Endothelial cell of umbilical vein (primary cell): ENCODE data around the gene CDK4. TPM values are rescaled to one million over a fixed set of nuclear protein-coding genes. Genes with fewer than 3 reads are reported as not detected.

ENCODE experiments used
- BruUV-seq: library from RNA; stranded (reverse); fragments of 400-500 nt; replicated peaks from 2 replicates; lab custom pipeline; 2021; lab: Mats Ljungman, UMichigan
- CTCF ChIA-PET: fragments of 300-600, 350-600 bp; sonication (Branson Sonifier 250); formaldehyde crosslinking; loops from one replicate; lab custom pipeline; 2021; ENCODE audit warnings: antibody characterized with exemption, inconsistent platforms; lab: Charles Lee
- POLR2A ChIA-PET: fragments of 300-600, 350-600 bp; sonication (Branson Sonifier 250); formaldehyde crosslinking; loops from one replicate; lab custom pipeline; 2021; ENCODE audit warnings: antibody characterized with exemption, inconsistent platforms; lab: Charles Lee
- DNase-seq: peaks from one replicate; pipeline ENCODE4 v3.0.0-alpha.2; 2011; ENCODE audit warnings: low read depth, low spot score
- FAIRE-seq: peaks from 2 replicates; lab custom pipeline; 2011; peaks lifted over from hg19 to GRCh38; lab: Jason Lieb, UNC
- H2AFZ ChIP-seq: 2 replicates; pipeline ENCODE4 v1.6.0; 2012; ENCODE audit warnings: low read depth, low read length, control low read depth, inconsistent platforms
- H3K27ac ChIP-seq: 2 replicates; pipeline ENCODE4 v1.5.1; 2011; ENCODE audit warnings: low read depth, mild to moderate bottlenecking, control low read depth, low read length, moderate library complexity; ENCODE audit not compliant: insufficient read depth
- H3K27me3 ChIP-seq, 2 experiments: 2 replicates each; pipeline versions ENCODE4 v1.6.0 to v1.6.1; 2011; ENCODE audit warnings: low read length in 2 of 2, mixed read lengths in 1 of 2; ENCODE audit not compliant: control insufficient read depth in 2 of 2, insufficient read depth in 2 of 2
- H3K36me3 ChIP-seq, 2 experiments: 2 replicates in 1 of 2; 3 replicates in 1 of 2; pipeline ENCODE4 v1.5.1; 2011; ENCODE audit warnings: low read length in 2 of 2, mild to moderate bottlenecking in 1 of 2, moderate library complexity in 1 of 2; ENCODE audit not compliant: control insufficient read depth in 2 of 2, insufficient read depth in 2 of 2; ENCODE audit errors: extremely low read depth in 1 of 2
- H3K4me1 ChIP-seq: 3 replicates; pipeline ENCODE4 v1.5.1; 2011; ENCODE audit warnings: mild to moderate bottlenecking, low read length; ENCODE audit not compliant: control insufficient read depth, insufficient read depth; ENCODE audit errors: extremely low read depth
- H3K4me2 ChIP-seq: 2 replicates; pipeline ENCODE4 v1.6.1; 2011; ENCODE audit warnings: low read length, control low read depth, mixed read lengths; ENCODE audit not compliant: insufficient read depth
- H3K4me3 ChIP-seq, 3 experiments: fragments of 200-600 bp in 1 of 3; sonication (generic), shearing (Covaris generic) in 1 of 3; replicated peaks in 1 of 3; 2 replicates each; pipeline ENCODE4 v1.5.1; 2011 to 2016; ENCODE audit warnings: control low read depth in 3 of 3, low read length in 3 of 3, mild to moderate bottlenecking in 2 of 3, inconsistent platforms in 1 of 3, low read depth in 1 of 3, moderate library complexity in 1 of 3; ENCODE audit not compliant: insufficient read depth in 1 of 3
- H3K79me2 ChIP-seq: 2 replicates; pipeline ENCODE4 v1.6.0; 2012; ENCODE audit warnings: low read length, inconsistent platforms; ENCODE audit not compliant: control insufficient read depth, insufficient read depth
- H3K9ac ChIP-seq: replicated peaks from 2 replicates; pipeline ENCODE3; 2011; ENCODE audit warnings: low read length, control low read depth; ENCODE audit not compliant: insufficient read depth; ENCODE audit errors: extremely low read depth
- H3K9me1 ChIP-seq: replicated peaks from 3 replicates; pipeline ENCODE4 v1.6.0; 2011; ENCODE audit warnings: mild to moderate bottlenecking, low read length; ENCODE audit not compliant: control insufficient read depth, insufficient read depth; ENCODE audit errors: extremely low read depth
- H3K9me3 ChIP-seq: replicated peaks from 2 replicates; pipeline ENCODE4 v1.5.1; 2012; ENCODE audit warnings: low read length, inconsistent platforms; ENCODE audit not compliant: control insufficient read depth, insufficient read depth
- H4K20me1 ChIP-seq: replicated peaks from 2 replicates; pipeline ENCODE3; 2011; ENCODE audit warnings: mild to moderate bottlenecking, low read length; ENCODE audit not compliant: control insufficient read depth, insufficient read depth; ENCODE audit errors: extremely low read depth
- CTCF ChIP-seq, 2 donors: IDR thresholded peaks; 1 replicate in 1 of 2; 2 replicates in 1 of 2; pipeline ENCODE4 v1.5.1; 2011; ENCODE audit warnings: low read length in 2 of 2, mild to moderate bottlenecking in 2 of 2, moderate library complexity in 2 of 2, control low read depth in 1 of 2, inconsistent platforms in 1 of 2, low read depth in 1 of 2; ENCODE audit not compliant: insufficient read depth in 1 of 2; ENCODE audit errors: extremely low read depth in 1 of 2
- EZH2 ChIP-seq: IDR thresholded peaks from 2 replicates; pipeline ENCODE4 v1.6.1; 2012; ENCODE audit warnings: borderline replicate concordance, low read depth, mild to moderate bottlenecking, moderate library complexity, low read length, inconsistent platforms; ENCODE audit not compliant: severe bottlenecking
- FOS ChIP-seq: IDR thresholded peaks from 2 replicates; pipeline ENCODE4 v1.6.1; 2011; ENCODE audit warnings: mild to moderate bottlenecking, low read length, moderate library complexity, borderline replicate concordance; ENCODE audit not compliant: insufficient read depth
- GATA2 ChIP-seq: IDR thresholded peaks from 2 replicates; pipeline ENCODE4 v1.7.0; 2011; ENCODE audit warnings: low read depth, mild to moderate bottlenecking, moderate library complexity, mixed read lengths, low read length; ENCODE audit not compliant: insufficient read length, insufficient read depth
- MAX ChIP-seq: IDR thresholded peaks from 2 replicates; pipeline ENCODE4 v1.6.1; 2011; ENCODE audit not compliant: insufficient read depth, insufficient read length
- POLR2AphosphoS5 ChIP-seq: IDR thresholded peaks from 2 replicates; pipeline ENCODE4 v1.6.1; 2012; ENCODE audit warnings: low read depth, mild to moderate bottlenecking, control low read depth, low read length, moderate library complexity; ENCODE audit not compliant: insufficient read depth
- dilution Hi-C: fragments of 300-500 bp; cut with MboI; formaldehyde crosslinking; loops from one replicate; pipeline ENCODE4 v1.15.0; 2019; ENCODE audit warnings: low sequenced_read_pairs; ENCODE audit not compliant: extremely low pct_ligation_motif_present
- intact Hi-C: fragments of 100-400 bp; cut with micrococcal nuclease; formaldehyde crosslinking; loops from one replicate; pipeline ENCODE4 v1.10.0; 2022
- polyA plus RNA-seq, 4 experiments: library from polyadenylated mRNA; depleted of rRNA in 3 of 4; stranded (reverse) in 3 of 4; unstranded in 1 of 4; fragments of >200 nt; gene quantifications; 2 replicates each; pipeline versions ENCODE4 v1.2.1 to v1.2.3, GENCODE V29; 2011 to 2012; ENCODE audit warnings: missing spikeins in 1 of 4
- total RNA-seq: library from RNA; stranded (reverse); gene quantifications from 2 replicates; pipeline ENCODE4 v1.2.3, GENCODE V29; 2021

CDK4 gene
- total and polyA plus RNA-seq, 2 donors (not counting 3 experiments of a cell fraction or from before 2014, with no cell fraction given) = 171 to 332 TPM

GRCh38 chr12:57758552-57759359 is 6.6 kb upstream of the CDK4 start:
- Histone ChIP-seq H3K9ac (no peak overlapping the region), H3K36me3 (no peaks in the 10 kb centered on the region), H3K27me3 (peaks cover 29 to 30% of the 10 kb centered on the region in 2 experiments), H3K79me2 (no peaks in the 10 kb centered on the region), H3K4me2 (no peak overlapping the region), H3K9me3 (no peaks in the 10 kb centered on the region), H3K27ac (no peak overlapping the region), H4K20me1 (no peaks in the 10 kb centered on the region), H2AFZ (no peak overlapping the region), H3K4me1 (peaks cover 4% of the 10 kb centered on the region), H3K9me1 (no peaks in the 10 kb centered on the region), H3K4me3 (no peak overlapping the region)
- TF ChIP-seq FOS (no peak), EZH2 (no peak), POLR2AphosphoS5 (no peak), GATA2 (no peak), CTCF (IDR thresholded peaks at IDR 0.05; ENCODE audit: extremely low read depth in 1 of 2, insufficient read depth in 1 of 2, low read depth in 1 of 2, low read length in 2 of 2) (no peak), MAX (no peak)
- intact Hi-C loops = no loop called here
- no peak for DNase-seq
- POLR2A ChIA-PET = no interaction called here
- BruUV-seq = no TSS peak
- CTCF ChIA-PET = interaction anchor here (1.2 to 2.8 kb wide), 2 partner anchors 14 to 56 kb away, joined by 3 to 12 read pairs; partner anchors contain the start of gene TSPAN31
- FAIRE-seq = no peak
- dilution Hi-C loops = no loop called here
